GM23338 (cell line): Measurements from ENCODE around the gene SC5D. TPM values are rescaled to one million over a fixed set of nuclear protein-coding genes. Genes with fewer than 3 reads are reported as not detected.
A peak's percentile ranks its signal among the peaks of the same experiment; 100 is the strongest.

ENCODE experiments used
- ATAC-seq: fragments of 200-7000 bp; cut with Tn5 transposase; 3 replicates; pipeline ENCODE4 v1.9.1; 2020
- DNase-seq: peaks from one replicate; pipeline ENCODE4 v3.0.0-alpha.2; 2015; ENCODE audit warnings: low spot score
- H2AFZ ChIP-seq: fragments of 200-600 bp; sonication (generic); 2 replicates; pipeline ENCODE4 v1.8.0; 2016; ENCODE audit warnings: antibody characterized with exemption, mild to moderate bottlenecking, moderate library complexity
- H3F3A ChIP-seq: fragments of 200-600 bp; sonication (generic); replicated peaks from 2 replicates; pipeline ENCODE4 v1.8.0; 2017; ENCODE audit warnings: antibody characterized with exemption, mixed run types, low read depth
- H3K27ac ChIP-seq: fragments of 200-600 bp; sonication (generic); 2 replicates; pipeline ENCODE4 v1.6.1; 2016; ENCODE audit warnings: low read depth
- H3K27me3 ChIP-seq: fragments of 200-600 bp; sonication (generic); 2 replicates; pipeline ENCODE4 v1.8.0; 2016; ENCODE audit warnings: mild to moderate bottlenecking, mixed run types, moderate library complexity; ENCODE audit not compliant: insufficient read depth
- H3K36me3 ChIP-seq: fragments of 200-600 bp; sonication (generic); 2 replicates; pipeline ENCODE4 v1.8.0; 2016; ENCODE audit warnings: mild to moderate bottlenecking; ENCODE audit not compliant: insufficient read depth
- H3K4me1 ChIP-seq: fragments of 200-600 bp; sonication (generic); 2 replicates; pipeline ENCODE4 v1.8.0; 2016; ENCODE audit warnings: mild to moderate bottlenecking, moderate library complexity; ENCODE audit not compliant: insufficient read depth
- H3K4me2 ChIP-seq: fragments of 200-600 bp; sonication (generic); 2 replicates; pipeline ENCODE4 v1.7.1; 2017; ENCODE audit warnings: mixed run types
- H3K4me3 ChIP-seq: fragments of 200-600 bp; sonication (generic); 2 replicates; pipeline ENCODE4 v1.6.1; 2016; ENCODE audit warnings: mixed run types
- H3K79me2 ChIP-seq: fragments of 200-600 bp; sonication (generic); replicated peaks from 2 replicates; pipeline ENCODE4 v1.8.0; 2017; ENCODE audit warnings: mild to moderate bottlenecking; ENCODE audit not compliant: insufficient read depth
- H3K9me2 ChIP-seq: fragments of 200-600 bp; sonication (generic); 2 replicates; pipeline ENCODE4 v1.8.0; 2017; ENCODE audit not compliant: insufficient read depth
- H4K20me1 ChIP-seq: fragments of 200-600 bp; sonication (generic); replicated peaks from 2 replicates; pipeline ENCODE4 v1.8.0; 2017; ENCODE audit warnings: mild to moderate bottlenecking; ENCODE audit not compliant: insufficient read depth
- H3K27ac Mint-ChIP-seq: 2 replicates; pipeline ENCODE4 v1.8.0; 2020; ENCODE audit warnings: inconsistent platforms, mild to moderate bottlenecking, moderate library complexity, mixed read lengths
- H3K27me3 Mint-ChIP-seq: 3 replicates; pipeline ENCODE4 v1.8.0; 2022; ENCODE audit warnings: low read depth, mild to moderate bottlenecking, moderate library complexity, mixed read lengths, inconsistent platforms; ENCODE audit not compliant: insufficient read depth, poor library complexity
- H3K36me3 Mint-ChIP-seq: 3 replicates; pipeline ENCODE4 v1.8.0; 2021; ENCODE audit warnings: low read depth, mild to moderate bottlenecking, inconsistent platforms, moderate library complexity, mixed read lengths
- H3K4me1 Mint-ChIP-seq: 3 replicates; pipeline ENCODE4 v1.8.0; 2020; ENCODE audit warnings: mild to moderate bottlenecking, inconsistent platforms, mixed read lengths
- H3K4me3 Mint-ChIP-seq: 3 replicates; pipeline ENCODE4 v1.8.0; 2021; ENCODE audit warnings: moderate library complexity, mild to moderate bottlenecking, inconsistent platforms, mixed read lengths
- H3K9me3 Mint-ChIP-seq: 3 replicates; pipeline ENCODE4 v1.8.0; 2020; ENCODE audit warnings: moderate library complexity, mild to moderate bottlenecking, inconsistent platforms, mixed read lengths
- CREB1 ChIP-seq: fragments of 250-450 bp; sonication (Bioruptor Pico); IDR thresholded peaks from 2 replicates; pipeline ENCODE4 v1.5.0; 2020; ENCODE audit warnings: low read depth, mild to moderate bottlenecking, moderate library complexity
- EZH2 ChIP-seq: fragments of 200-600 bp; sonication (generic); IDR thresholded peaks from one replicate; pipeline ENCODE4 v1.8.0; 2017; ENCODE audit warnings: antibody characterized with exemption, mild to moderate bottlenecking, low read depth; ENCODE audit not compliant: unreplicated experiment
- EZH2phosphoT487 ChIP-seq: fragments of 200-600 bp; sonication (generic); IDR thresholded peaks from one replicate; pipeline ENCODE4 v1.8.1; 2018; ENCODE audit warnings: antibody characterized with exemption; ENCODE audit not compliant: unreplicated experiment
- JUNB ChIP-seq: IDR thresholded peaks from one replicate; pipeline ENCODE4 v1.6.1; 2016; ENCODE audit warnings: antibody characterized with exemption; ENCODE audit not compliant: unreplicated experiment
- NANOG ChIP-seq: IDR thresholded peaks from 2 replicates; pipeline ENCODE4 v1.6.1; 2016; ENCODE audit warnings: antibody characterized with exemption, borderline replicate concordance
- POLR2AphosphoS5 ChIP-seq: IDR thresholded peaks from 2 replicates; pipeline ENCODE4 v1.6.1; 2016; ENCODE audit warnings: antibody characterized with exemption, low read depth
- STAT1 ChIP-seq: IDR thresholded peaks from one replicate; pipeline ENCODE4 v1.6.1; 2016; ENCODE audit warnings: antibody characterized with exemption; ENCODE audit not compliant: unreplicated experiment
- ZNF114 ChIP-seq: fragments of 250-450 bp; sonication (Bioruptor Pico); IDR thresholded peaks from 2 replicates; pipeline ENCODE4 v1.5.0; 2020; ENCODE audit warnings: mild to moderate bottlenecking, moderate library complexity
- ZNF331 ChIP-seq: fragments of 250-450 bp; sonication (Bioruptor Pico); IDR thresholded peaks from 2 replicates; pipeline ENCODE4 v1.5.0; 2020; ENCODE audit warnings: low read depth, mild to moderate bottlenecking, moderate library complexity
- polyA plus RNA-seq: library from polyadenylated mRNA; unstranded; fragments of >200 nt; fragmentation: Nextera tagmentation; extraction: Ambion mirVana; gene quantifications from 2 replicates; pipeline ENCODE4 v1.2.1, GENCODE V29; 2016
- total RNA-seq: library from RNA; depleted of rRNA; stranded (reverse); fragments of >200 nt; shearing (Covaris generic); gene quantifications from 2 replicates; pipeline ENCODE4 v1.2.3, GENCODE V29; 2014
- TF ChIP-seq, protein P1 (sequence below): fragments of 250-450 bp; sonication (Bioruptor Pico); IDR thresholded peaks from 2 replicates; pipeline ENCODE4 v1.5.0; 2020; ENCODE audit warnings: mild to moderate bottlenecking, moderate library complexity
- TF ChIP-seq, protein P2 (sequence below): IDR thresholded peaks from one replicate; pipeline ENCODE4 v1.6.1; 2018; ENCODE audit warnings: antibody characterized with exemption; ENCODE audit not compliant: unreplicated experiment
- TF ChIP-seq, protein P3 (sequence below): IDR thresholded peaks from 2 replicates; pipeline ENCODE4 v1.6.1; 2016; ENCODE audit warnings: antibody characterized with exemption
- TF ChIP-seq, protein P4 (sequence below), 2 experiments: fragments of 200-600 bp in 1 of 2; sonication (generic) in 1 of 2; conservative IDR thresholded peaks; 2 replicates each; pipeline versions ENCODE4 v1.5.1 to v1.6.1; 2016 to 2017; ENCODE audit warnings: antibody characterized with exemption in 2 of 2, low read depth in 2 of 2, mild to moderate bottlenecking in 2 of 2, moderate library complexity in 1 of 2

The SC5D gene
- total and polyA plus RNA-seq, 2 experiments from 2014 or later: 79.0 to 138 TPM

DNA sequence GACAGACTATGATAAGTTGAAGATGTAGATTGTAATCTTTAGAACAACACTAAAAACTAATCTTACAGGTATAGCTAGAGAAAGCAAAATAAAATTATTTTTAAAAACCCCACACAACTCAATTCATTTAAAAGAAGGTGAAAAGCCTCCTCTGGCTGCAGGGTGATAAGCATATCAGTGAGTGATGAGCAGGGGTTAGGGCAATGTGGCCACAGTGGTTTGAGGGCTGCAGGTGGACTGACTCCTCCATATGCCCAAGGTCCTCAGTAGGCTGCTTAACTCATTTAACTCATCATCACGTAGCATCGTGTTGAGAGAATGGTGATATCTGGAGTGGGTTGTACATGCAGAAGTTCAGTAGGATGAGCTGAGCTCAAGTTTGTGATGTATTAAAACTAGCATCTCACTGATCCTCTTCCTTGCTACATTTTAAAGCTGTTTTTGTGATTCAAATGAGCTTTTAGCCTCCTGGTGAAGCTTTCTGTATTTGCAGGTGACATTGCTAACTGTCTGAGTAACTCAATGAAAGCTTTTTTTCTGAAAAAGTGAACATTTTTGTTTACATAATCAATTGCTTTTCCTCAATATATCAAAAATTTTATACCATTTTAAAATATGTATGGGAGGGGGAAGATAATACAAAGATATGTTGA lies 37.0 kb upstream of the SC5D start:
- Histone ChIP-seq H3K9me2 (no peaks in the 10 kb centered on the region), H3F3A (no peaks in the 10 kb centered on the region), H2AFZ (no peak overlapping the region), H4K20me1 (no peaks in the 10 kb centered on the region), H3K79me2 (no peaks in the 10 kb centered on the region), H3K27ac (no peak overlapping the region), H3K4me1 (peaks cover 4% of the 10 kb centered on the region; the same call in 1 of the 2 replicates), H3K4me3 (no peak overlapping the region), H3K27me3 (no peaks in the 10 kb centered on the region), H3K36me3 (no peaks in the 10 kb centered on the region; the same call in 1 of the 2 replicates), H3K4me2 (peak overlapping the region; percentile 10)
- peak; percentile 42 for DNase-seq
- peak; percentile 87 for ATAC-seq
- no peak for TF ChIP-seq CREB1
- TF ChIP-seq, protein P1, sequence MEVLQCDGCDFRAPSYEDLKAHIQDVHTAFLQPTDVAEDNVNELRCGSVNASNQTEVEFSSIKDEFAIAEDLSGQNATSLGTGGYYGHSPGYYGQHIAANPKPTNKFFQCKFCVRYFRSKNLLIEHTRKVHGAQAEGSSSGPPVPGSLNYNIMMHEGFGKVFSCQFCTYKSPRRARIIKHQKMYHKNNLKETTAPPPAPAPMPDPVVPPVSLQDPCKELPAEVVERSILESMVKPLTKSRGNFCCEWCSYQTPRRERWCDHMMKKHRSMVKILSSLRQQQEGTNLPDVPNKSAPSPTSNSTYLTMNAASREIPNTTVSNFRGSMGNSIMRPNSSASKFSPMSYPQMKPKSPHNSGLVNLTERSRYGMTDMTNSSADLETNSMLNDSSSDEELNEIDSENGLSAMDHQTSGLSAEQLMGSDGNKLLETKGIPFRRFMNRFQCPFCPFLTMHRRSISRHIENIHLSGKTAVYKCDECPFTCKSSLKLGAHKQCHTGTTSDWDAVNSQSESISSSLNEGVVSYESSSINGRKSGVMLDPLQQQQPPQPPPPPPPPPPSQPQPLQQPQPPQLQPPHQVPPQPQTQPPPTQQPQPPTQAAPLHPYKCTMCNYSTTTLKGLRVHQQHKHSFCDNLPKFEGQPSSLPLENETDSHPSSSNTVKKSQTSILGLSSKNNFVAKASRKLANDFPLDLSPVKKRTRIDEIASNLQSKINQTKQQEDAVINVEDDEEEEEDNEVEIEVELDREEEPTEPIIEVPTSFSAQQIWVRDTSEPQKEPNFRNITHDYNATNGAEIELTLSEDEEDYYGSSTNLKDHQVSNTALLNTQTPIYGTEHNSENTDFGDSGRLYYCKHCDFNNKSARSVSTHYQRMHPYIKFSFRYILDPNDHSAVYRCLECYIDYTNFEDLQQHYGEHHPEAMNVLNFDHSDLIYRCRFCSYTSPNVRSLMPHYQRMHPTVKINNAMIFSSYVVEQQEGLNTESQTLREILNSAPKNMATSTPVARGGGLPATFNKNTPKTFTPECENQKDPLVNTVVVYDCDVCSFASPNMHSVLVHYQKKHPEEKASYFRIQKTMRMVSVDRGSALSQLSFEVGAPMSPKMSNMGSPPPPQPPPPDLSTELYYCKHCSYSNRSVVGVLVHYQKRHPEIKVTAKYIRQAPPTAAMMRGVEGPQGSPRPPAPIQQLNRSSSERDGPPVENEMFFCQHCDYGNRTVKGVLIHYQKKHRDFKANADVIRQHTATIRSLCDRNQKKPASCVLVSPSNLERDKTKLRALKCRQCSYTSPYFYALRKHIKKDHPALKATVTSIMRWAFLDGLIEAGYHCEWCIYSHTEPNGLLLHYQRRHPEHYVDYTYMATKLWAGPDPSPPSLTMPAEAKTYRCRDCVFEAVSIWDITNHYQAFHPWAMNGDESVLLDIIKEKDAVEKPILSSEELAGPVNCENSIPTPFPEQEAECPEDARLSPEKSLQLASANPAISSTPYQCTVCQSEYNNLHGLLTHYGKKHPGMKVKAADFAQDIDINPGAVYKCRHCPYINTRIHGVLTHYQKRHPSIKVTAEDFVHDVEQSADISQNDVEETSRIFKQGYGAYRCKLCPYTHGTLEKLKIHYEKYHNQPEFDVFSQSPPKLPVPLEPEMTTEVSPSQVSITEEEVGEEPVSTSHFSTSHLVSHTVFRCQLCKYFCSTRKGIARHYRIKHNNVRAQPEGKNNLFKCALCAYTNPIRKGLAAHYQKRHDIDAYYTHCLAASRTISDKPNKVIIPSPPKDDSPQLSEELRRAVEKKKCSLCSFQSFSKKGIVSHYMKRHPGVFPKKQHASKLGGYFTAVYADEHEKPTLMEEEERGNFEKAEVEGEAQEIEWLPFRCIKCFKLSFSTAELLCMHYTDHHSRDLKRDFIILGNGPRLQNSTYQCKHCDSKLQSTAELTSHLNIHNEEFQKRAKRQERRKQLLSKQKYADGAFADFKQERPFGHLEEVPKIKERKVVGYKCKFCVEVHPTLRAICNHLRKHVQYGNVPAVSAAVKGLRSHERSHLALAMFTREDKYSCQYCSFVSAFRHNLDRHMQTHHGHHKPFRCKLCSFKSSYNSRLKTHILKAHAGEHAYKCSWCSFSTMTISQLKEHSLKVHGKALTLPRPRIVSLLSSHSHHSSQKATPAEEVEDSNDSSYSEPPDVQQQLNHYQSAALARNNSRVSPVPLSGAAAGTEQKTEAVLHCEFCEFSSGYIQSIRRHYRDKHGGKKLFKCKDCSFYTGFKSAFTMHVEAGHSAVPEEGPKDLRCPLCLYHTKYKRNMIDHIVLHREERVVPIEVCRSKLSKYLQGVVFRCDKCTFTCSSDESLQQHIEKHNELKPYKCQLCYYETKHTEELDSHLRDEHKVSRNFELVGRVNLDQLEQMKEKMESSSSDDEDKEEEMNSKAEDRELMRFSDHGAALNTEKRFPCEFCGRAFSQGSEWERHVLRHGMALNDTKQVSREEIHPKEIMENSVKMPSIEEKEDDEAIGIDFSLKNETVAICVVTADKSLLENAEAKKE: no peak
- TF ChIP-seq, protein P2, sequence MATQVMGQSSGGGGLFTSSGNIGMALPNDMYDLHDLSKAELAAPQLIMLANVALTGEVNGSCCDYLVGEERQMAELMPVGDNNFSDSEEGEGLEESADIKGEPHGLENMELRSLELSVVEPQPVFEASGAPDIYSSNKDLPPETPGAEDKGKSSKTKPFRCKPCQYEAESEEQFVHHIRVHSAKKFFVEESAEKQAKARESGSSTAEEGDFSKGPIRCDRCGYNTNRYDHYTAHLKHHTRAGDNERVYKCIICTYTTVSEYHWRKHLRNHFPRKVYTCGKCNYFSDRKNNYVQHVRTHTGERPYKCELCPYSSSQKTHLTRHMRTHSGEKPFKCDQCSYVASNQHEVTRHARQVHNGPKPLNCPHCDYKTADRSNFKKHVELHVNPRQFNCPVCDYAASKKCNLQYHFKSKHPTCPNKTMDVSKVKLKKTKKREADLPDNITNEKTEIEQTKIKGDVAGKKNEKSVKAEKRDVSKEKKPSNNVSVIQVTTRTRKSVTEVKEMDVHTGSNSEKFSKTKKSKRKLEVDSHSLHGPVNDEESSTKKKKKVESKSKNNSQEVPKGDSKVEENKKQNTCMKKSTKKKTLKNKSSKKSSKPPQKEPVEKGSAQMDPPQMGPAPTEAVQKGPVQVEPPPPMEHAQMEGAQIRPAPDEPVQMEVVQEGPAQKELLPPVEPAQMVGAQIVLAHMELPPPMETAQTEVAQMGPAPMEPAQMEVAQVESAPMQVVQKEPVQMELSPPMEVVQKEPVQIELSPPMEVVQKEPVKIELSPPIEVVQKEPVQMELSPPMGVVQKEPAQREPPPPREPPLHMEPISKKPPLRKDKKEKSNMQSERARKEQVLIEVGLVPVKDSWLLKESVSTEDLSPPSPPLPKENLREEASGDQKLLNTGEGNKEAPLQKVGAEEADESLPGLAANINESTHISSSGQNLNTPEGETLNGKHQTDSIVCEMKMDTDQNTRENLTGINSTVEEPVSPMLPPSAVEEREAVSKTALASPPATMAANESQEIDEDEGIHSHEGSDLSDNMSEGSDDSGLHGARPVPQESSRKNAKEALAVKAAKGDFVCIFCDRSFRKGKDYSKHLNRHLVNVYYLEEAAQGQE: no peak
- no peak for TF ChIP-seq STAT1
- no peak for TF ChIP-seq JUNB
- no peak for TF ChIP-seq ZNF114 (CRISPR knock-in tag)
- TF ChIP-seq, protein P3, sequence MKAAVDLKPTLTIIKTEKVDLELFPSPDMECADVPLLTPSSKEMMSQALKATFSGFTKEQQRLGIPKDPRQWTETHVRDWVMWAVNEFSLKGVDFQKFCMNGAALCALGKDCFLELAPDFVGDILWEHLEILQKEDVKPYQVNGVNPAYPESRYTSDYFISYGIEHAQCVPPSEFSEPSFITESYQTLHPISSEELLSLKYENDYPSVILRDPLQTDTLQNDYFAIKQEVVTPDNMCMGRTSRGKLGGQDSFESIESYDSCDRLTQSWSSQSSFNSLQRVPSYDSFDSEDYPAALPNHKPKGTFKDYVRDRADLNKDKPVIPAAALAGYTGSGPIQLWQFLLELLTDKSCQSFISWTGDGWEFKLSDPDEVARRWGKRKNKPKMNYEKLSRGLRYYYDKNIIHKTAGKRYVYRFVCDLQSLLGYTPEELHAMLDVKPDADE: no peak
- no peak for TF ChIP-seq EZH2phosphoT487
- no peak for TF ChIP-seq ZNF331 (CRISPR knock-in tag)
- no peak for TF ChIP-seq NANOG
- TF ChIP-seq, protein P4, sequence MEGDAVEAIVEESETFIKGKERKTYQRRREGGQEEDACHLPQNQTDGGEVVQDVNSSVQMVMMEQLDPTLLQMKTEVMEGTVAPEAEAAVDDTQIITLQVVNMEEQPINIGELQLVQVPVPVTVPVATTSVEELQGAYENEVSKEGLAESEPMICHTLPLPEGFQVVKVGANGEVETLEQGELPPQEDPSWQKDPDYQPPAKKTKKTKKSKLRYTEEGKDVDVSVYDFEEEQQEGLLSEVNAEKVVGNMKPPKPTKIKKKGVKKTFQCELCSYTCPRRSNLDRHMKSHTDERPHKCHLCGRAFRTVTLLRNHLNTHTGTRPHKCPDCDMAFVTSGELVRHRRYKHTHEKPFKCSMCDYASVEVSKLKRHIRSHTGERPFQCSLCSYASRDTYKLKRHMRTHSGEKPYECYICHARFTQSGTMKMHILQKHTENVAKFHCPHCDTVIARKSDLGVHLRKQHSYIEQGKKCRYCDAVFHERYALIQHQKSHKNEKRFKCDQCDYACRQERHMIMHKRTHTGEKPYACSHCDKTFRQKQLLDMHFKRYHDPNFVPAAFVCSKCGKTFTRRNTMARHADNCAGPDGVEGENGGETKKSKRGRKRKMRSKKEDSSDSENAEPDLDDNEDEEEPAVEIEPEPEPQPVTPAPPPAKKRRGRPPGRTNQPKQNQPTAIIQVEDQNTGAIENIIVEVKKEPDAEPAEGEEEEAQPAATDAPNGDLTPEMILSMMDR (conservative IDR thresholded peaks at IDR 0.05; ENCODE audit: low read depth in 2 of 2): no peak
- no peak for TF ChIP-seq EZH2
- TF ChIP-seq POLR2AphosphoS5: no peak
- Mint-ChIP-seq H3K9me3 (peaks cover 11% of the 10 kb centered on the region), H3K27ac (peak overlapping the region; percentile 72; the same call in 1 of the 2 replicates), H3K36me3 (peaks cover 14% of the 10 kb centered on the region; the same call in 2 of the 3 replicates), H3K27me3 (peaks cover 5% of the 10 kb centered on the region), H3K4me1 (peaks cover 30% of the 10 kb centered on the region), H3K4me3 (peak overlapping the region; percentile 25; the same call in 1 of the 3 replicates)
